Upper lobe of left lung (tissue), 6 donors: ENCODE results near the gene KRTAP10-9. TPM values are rescaled to one million over a fixed set of nuclear protein-coding genes. Genes with fewer than 3 reads are reported as not detected.
"Not testable (repeated sequence)": the region's sequence is repeated elsewhere in the genome, so short reads cannot be mapped to it uniquely, and the experiment has no call there.

Experiments used
- ATAC-seq, 2 donors: fragments of 200-7000 bp; cut with Tn5 transposase; one replicate each; pipeline ENCODE4 v1.9.1; 2022; ENCODE audit warnings: mild to moderate bottlenecking in 2 of 2, moderate library complexity in 2 of 2; ENCODE audit not compliant: low FRiP score in 2 of 2
- DNase-seq, 2 donors: peaks; one replicate each; pipeline ENCODE4 v3.0.0-alpha.2; 2019 to 2020
- H3K27ac ChIP-seq, 4 donors: fragments of 200-600 bp; sonication (generic); one replicate each; pipeline ENCODE4 v1.5.1; 2016 to 2019
- H3K27me3 ChIP-seq, 4 donors: fragments of 200-600 bp; sonication (generic); one replicate each; pipeline ENCODE4 v1.5.1; 2017 to 2019
- H3K36me3 ChIP-seq, 4 donors: fragments of 200-600 bp; sonication (generic); one replicate each; pipeline ENCODE4 v1.5.1; 2016 to 2019
- H3K4me1 ChIP-seq, 4 donors: fragments of 200-600 bp; sonication (generic); one replicate each; pipeline ENCODE4 v1.5.1; 2018 to 2019
- H3K4me3 ChIP-seq, 4 donors: fragments of 200-600 bp; sonication (generic); one replicate each; pipeline ENCODE4 v1.5.1; 2017 to 2019; ENCODE audit warnings: mild to moderate bottlenecking in 2 of 4, moderate library complexity in 1 of 4
- H3K9me3 ChIP-seq, 4 donors: fragments of 200-600 bp; sonication (generic); one replicate each; pipeline ENCODE4 v1.5.1; 2018 to 2019
- EP300 ChIP-seq, 4 donors: sonication (generic); formaldehyde crosslinking; IDR thresholded peaks; one replicate each; pipeline ENCODE4 v1.5.1; 2017; ENCODE audit warnings: antibody characterized with exemption in 4 of 4, control low read depth in 2 of 4
- POLR2A ChIP-seq, 4 donors: fragments of 450-650 bp; IDR thresholded peaks; one replicate each; pipeline ENCODE4 v1.5.1; 2016 to 2017; ENCODE audit warnings: antibody characterized with exemption in 4 of 4, mild to moderate bottlenecking in 2 of 4
- POLR2AphosphoS5 ChIP-seq, 2 donors: sonication (generic); formaldehyde crosslinking; IDR thresholded peaks; one replicate each; pipeline ENCODE4 v1.5.1; 2017; ENCODE audit warnings: antibody characterized with exemption in 2 of 2
- WGBS, 2 donors: methylation state at CpG; one replicate each; pipeline ENCODE4 v1.1.5; 2017 to 2018; 5-methylcytosine and 5-hydroxymethylcytosine counted together
- total RNA-seq, 6 donors: library from RNA; depleted of rRNA in 4 of 6; stranded (reverse); fragments of >200 nt in 4 of 6; gene quantifications; one replicate each; pipeline versions ENCODE4 v1.1.0 to v1.2.1, GENCODE V29; 2016 to 2021
- TF ChIP-seq, protein P1 (sequence below), 6 experiments: fragments of 450-650 bp in 4 of 6; fragments of 200-600 bp in 2 of 6; sonication (generic) in 2 of 6; IDR thresholded peaks; one replicate each; pipeline ENCODE4 v1.5.1; 2016 to 2019; ENCODE audit warnings: antibody characterized with exemption in 6 of 6
- donor health status: DM: no; HTN: no; CAD: no; lungs with moderate emphysema.
- donor health status: DM: no; HTN: yes; CAD: no; lungs with severe emphysema.

Gene KRTAP10-9
- total RNA-seq, 6 donors from 2014 or later: not detected

DNA sequence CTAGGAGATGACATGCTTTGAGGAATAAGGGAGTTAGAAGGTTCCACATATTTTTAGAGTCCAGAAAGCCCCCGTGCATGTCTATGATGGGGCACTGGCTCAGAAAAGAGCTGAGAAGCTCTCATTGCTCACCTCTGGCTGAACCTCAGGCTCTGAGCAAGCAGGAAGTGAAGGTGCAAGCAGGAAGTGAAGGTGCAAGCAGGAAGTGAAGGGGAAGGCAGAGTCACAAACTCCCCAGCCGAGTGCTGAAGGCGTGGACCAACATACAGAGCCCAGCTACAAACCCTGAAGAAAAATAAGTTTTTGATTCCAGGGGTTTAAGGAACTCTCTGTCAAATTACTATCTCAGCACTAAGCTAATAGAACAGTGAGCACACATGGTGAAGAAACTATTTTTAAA, 8.0 kb upstream of the KRTAP10-9 start:
- Histone ChIP-seq H3K4me1 (no peaks in the 10 kb centered on the region), H3K27ac (peak overlapping the region in 2 of 4 donors; percentile 4 to 12), H3K36me3 (no peaks in the 10 kb centered on the region), H3K4me3 (no peak overlapping the region), H3K9me3 (peaks cover 0 to 5% (median 5%) of the 10 kb centered on the region in 4 donors), H3K27me3 (no peaks in the 10 kb centered on the region)
- ATAC-seq (peak in 1 of 2 donors; percentile 40), DNase-seq (peak in 1 of 2 donors; percentile 40)
- WGBS, 2 donors: 50 to 55% methylated on average over 3 of the region's 3 CpGs
- TF ChIP-seq POLR2A (IDR thresholded peaks at IDR 0.05): no peak
- TF ChIP-seq EP300 (IDR thresholded peaks at IDR 0.05): no peak
- TF ChIP-seq, protein P1, sequence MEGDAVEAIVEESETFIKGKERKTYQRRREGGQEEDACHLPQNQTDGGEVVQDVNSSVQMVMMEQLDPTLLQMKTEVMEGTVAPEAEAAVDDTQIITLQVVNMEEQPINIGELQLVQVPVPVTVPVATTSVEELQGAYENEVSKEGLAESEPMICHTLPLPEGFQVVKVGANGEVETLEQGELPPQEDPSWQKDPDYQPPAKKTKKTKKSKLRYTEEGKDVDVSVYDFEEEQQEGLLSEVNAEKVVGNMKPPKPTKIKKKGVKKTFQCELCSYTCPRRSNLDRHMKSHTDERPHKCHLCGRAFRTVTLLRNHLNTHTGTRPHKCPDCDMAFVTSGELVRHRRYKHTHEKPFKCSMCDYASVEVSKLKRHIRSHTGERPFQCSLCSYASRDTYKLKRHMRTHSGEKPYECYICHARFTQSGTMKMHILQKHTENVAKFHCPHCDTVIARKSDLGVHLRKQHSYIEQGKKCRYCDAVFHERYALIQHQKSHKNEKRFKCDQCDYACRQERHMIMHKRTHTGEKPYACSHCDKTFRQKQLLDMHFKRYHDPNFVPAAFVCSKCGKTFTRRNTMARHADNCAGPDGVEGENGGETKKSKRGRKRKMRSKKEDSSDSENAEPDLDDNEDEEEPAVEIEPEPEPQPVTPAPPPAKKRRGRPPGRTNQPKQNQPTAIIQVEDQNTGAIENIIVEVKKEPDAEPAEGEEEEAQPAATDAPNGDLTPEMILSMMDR (IDR thresholded peaks at IDR 0.05): no peak
- TF ChIP-seq POLR2AphosphoS5 (IDR thresholded peaks at IDR 0.05): no peak

DNA sequence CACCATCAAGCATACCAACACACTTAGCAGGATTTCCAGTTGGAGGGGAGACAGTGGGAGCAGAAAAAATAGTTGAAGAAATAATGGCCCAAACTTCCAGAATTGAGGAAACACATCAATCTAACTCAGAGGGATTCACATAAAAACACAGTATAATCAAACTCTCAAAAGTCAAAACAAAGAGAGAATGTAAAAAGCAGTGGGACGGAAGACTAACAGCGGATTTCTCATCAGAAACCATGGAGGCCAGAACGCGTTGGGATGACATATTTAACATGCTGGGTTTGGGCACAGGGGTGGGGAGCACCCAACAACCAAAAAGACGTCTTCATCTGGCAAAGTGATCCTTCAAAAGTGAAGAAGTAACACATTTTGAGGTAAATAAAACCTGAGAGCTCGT, 7.0 kb upstream of the KRTAP10-9 start:
- Histone ChIP-seq H3K27me3 (no peaks in the 10 kb centered on the region), H3K36me3 (no peaks in the 10 kb centered on the region), H3K4me3 (no peak overlapping the region), H3K9me3 (peaks cover 5 to 13% (median 8%) of the 10 kb centered on the region in 4 donors), H3K27ac (no peak overlapping the region), H3K4me1 (no peaks in the 10 kb centered on the region)
- ATAC-seq (no peak), DNase-seq (no peak)
- TF ChIP-seq EP300 (IDR thresholded peaks at IDR 0.05): no peak
- TF ChIP-seq POLR2AphosphoS5 (IDR thresholded peaks at IDR 0.05): no peak
- TF ChIP-seq, protein P1 (IDR thresholded peaks at IDR 0.05): no peak
- no peak for TF ChIP-seq POLR2A (IDR thresholded peaks at IDR 0.05)
- 85 to 94% methylated on average over 6 of the region's 6 CpGs for WGBS, 2 donors

DNA sequence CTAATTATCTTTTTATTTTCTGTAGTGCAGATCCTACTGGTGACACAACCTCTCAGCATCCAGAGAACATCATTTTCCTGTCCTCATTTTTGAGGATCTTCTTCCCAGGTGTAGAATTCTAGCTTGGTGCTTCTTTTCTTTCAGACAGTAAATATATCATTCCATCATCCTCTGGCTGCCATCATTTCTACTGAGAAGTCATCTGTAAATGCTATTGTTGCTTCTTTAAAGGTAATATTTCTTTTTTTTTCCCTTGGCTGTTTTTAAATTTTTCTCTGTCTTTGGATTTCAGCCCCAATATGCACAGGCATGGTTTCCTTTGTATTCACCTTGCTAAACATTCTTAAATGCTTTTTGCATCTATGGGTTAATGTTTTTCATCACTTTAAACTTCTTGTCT, 3.3 kb upstream of the KRTAP10-9 start:
- no peaks in the 10 kb centered on the region for H3K27me3 ChIP-seq
- no peak overlapping the region for H3K4me3 ChIP-seq
- no peak for ATAC-seq
- H3K9me3 ChIP-seq: peaks cover 5 to 13% (median 8%) of the 10 kb centered on the region in 4 donors
- no peaks in the 10 kb centered on the region for H3K4me1 ChIP-seq
- TF ChIP-seq, protein P1 (IDR thresholded peaks at IDR 0.05): no peak
- TF ChIP-seq POLR2A (IDR thresholded peaks at IDR 0.05): no peak
- TF ChIP-seq EP300 (IDR thresholded peaks at IDR 0.05): no peak
- TF ChIP-seq POLR2AphosphoS5 (IDR thresholded peaks at IDR 0.05): no peak
- no peak overlapping the region for H3K27ac ChIP-seq
- no peak for DNase-seq
- H3K36me3 ChIP-seq: no peaks in the 10 kb centered on the region

DNA sequence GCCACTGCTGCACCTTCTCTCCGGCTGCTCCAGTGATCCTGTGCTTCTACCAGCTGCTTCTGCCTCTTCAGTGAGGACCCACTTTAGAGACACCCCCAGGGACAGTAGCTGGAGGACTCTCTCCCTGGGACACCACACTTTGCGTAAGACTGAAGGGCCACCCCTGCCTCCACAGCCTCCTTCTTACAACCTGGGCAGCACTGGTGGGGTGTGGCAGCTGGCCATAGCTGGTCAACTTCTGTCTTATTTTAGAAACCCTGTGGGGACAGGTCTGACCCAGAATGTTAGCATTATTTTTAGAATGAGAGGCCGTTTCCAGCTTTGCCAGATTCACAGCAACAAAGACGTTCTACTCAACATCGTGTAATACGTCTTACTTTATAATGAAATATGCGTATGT, 1.1 kb upstream of the KRTAP10-9 start:
- no peak for DNase-seq
- Histone ChIP-seq H3K36me3 (no peaks in the 10 kb centered on the region), H3K27me3 (no peaks in the 10 kb centered on the region), H3K4me1 (no peaks in the 10 kb centered on the region), H3K4me3 (no peak overlapping the region), H3K9me3 (peaks cover 5 to 13% (median 8%) of the 10 kb centered on the region in 4 donors), H3K27ac (no peak overlapping the region)
- TF ChIP-seq POLR2A (IDR thresholded peaks at IDR 0.05) (no peak), EP300 (IDR thresholded peaks at IDR 0.05) (no peak), POLR2AphosphoS5 (IDR thresholded peaks at IDR 0.05) (no peak)
- TF ChIP-seq, protein P1 (IDR thresholded peaks at IDR 0.05): no peak
- ATAC-seq: no peak
- WGBS, 2 donors: 91 to 92% methylated on average over 6 to 7 of the region's 7 CpGs

DNA sequence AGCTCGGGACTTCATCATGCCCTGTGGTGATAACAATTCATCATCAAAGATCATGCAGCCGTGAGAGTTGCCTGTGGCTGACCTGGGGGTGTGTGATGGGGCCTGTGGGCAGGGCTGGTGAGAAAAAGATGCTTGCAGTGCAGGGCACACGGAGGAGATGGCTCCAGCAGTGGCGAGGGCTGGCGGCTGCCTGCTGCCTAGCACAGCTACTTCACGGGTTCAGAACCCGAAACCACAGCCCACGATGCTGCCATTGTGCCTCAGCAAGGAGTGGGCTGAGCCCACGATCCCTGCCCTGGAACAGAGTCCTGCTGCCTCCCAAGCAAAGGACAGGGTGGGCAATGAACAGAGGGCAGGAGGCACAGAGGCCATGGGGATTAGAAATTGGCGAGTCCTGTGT, 631 bp upstream of the KRTAP10-9 start:
- DNase-seq: peak in 1 of 2 donors; percentile 39
- WGBS, 2 donors: 67 to 81% methylated on average over 4 to 10 of the region's 10 CpGs

DNA sequence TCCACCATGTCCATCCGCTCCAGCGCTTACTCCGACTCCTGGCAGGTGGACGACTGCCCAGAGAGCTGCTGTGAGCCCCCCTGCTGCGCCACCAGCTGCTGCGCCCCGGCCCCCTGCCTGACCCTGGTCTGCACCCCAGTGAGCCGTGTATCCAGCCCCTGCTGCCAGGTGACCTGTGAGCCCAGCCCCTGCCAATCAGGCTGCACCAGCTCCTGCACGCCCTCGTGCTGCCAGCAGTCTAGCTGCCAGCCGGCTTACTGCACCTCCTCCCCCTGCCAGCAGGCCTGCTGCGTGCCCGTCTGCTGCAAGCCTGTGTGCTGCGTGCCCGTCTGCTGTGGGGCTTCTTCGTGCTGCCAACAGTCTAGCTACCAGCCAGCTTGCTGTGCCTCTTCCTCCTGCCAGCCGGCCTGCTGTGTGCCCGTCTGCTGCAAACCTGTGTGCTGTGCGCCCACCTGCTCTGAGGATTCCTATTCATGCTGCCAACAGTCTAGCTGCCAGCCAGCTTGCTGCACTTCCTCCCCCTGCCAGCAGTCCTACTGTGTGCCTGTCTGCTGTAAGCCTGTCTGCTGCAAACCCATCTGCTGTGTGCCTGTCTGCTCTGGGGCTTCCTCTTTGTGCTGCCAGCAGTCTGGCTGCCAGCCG, 409 bp downstream of the KRTAP10-9 start:
- not testable (repeated sequence) for H3K4me1 ChIP-seq, H3K36me3 ChIP-seq, ATAC-seq, H3K4me3 ChIP-seq, H3K27me3 ChIP-seq, H3K27ac ChIP-seq
- peaks cover 12 to 25% (median 18%) of the 10 kb centered on the region in 4 donors for H3K9me3 ChIP-seq
- DNase-seq: peak in 1 of 2 donors; percentile 68
- 85% methylated on average over 15 to 20 of the region's 20 CpGs for WGBS, 2 donors

More for the DNA sequence above, 631 bp upstream of the KRTAP10-9 start:
- peaks cover 7 to 15% (median 10%) of the 10 kb centered on the region in 4 donors for H3K9me3 ChIP-seq
- H3K4me1 ChIP-seq: no peaks in the 10 kb centered on the region
- H3K27ac ChIP-seq: no peak overlapping the region
- H3K27me3 ChIP-seq: no peaks in the 10 kb centered on the region
- TF ChIP-seq, protein P1 (IDR thresholded peaks at IDR 0.05): no peak
- TF ChIP-seq POLR2AphosphoS5 (IDR thresholded peaks at IDR 0.05) (no peak), EP300 (IDR thresholded peaks at IDR 0.05) (no peak), POLR2A (IDR thresholded peaks at IDR 0.05) (no peak)
- H3K4me3 ChIP-seq: no peak overlapping the region
- ATAC-seq: no peak
- H3K36me3 ChIP-seq: no peaks in the 10 kb centered on the region

DNA sequence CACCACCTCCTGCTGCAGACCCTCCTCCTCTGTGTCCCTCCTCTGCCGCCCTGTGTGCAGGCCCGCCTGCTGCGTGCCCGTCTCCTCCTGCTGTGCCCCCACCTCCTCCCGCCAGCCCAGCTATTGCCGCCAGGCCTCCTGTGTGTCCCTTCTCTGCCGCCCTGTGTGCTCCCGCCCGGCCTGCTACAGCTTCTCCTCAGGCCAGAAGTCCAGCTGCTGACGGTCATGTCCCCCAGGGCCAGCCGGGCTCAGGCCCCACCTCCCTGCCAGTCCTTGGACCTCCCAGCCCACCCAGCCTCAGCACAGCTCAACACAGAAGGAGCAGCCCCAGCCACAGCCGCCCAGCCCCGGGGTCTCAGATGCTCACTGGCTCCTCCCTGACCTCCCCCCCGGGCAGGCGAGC, 939 bp downstream of the KRTAP10-9 start:
- 65 to 66% methylated on average over 9 to 13 of the region's 15 CpGs for WGBS, 2 donors
- not testable (repeated sequence) for H3K27ac ChIP-seq, H3K27me3 ChIP-seq, H3K4me1 ChIP-seq, H3K36me3 ChIP-seq, H3K4me3 ChIP-seq
- peaks cover 14 to 28% (median 20%) of the 10 kb centered on the region in 4 donors for H3K9me3 ChIP-seq
- peak in 1 of 2 donors; percentile 30 for ATAC-seq
- peak in 1 of 2 donors; percentile 64 for DNase-seq
